NCI-H526 treated with DMSO at 0.1 percent for 48 hours (cell line): ENCODE data around the gene FA2H.
"Not testable (repeated sequence)": the region's sequence is repeated elsewhere in the genome, so short reads cannot be mapped to it uniquely, and the experiment has no call there.

Experiments
- DNase-seq: peaks from one replicate; lab custom pipeline; 2025; lab: John Stamatoyannopoulos, UW

FA2H gene

DNA sequence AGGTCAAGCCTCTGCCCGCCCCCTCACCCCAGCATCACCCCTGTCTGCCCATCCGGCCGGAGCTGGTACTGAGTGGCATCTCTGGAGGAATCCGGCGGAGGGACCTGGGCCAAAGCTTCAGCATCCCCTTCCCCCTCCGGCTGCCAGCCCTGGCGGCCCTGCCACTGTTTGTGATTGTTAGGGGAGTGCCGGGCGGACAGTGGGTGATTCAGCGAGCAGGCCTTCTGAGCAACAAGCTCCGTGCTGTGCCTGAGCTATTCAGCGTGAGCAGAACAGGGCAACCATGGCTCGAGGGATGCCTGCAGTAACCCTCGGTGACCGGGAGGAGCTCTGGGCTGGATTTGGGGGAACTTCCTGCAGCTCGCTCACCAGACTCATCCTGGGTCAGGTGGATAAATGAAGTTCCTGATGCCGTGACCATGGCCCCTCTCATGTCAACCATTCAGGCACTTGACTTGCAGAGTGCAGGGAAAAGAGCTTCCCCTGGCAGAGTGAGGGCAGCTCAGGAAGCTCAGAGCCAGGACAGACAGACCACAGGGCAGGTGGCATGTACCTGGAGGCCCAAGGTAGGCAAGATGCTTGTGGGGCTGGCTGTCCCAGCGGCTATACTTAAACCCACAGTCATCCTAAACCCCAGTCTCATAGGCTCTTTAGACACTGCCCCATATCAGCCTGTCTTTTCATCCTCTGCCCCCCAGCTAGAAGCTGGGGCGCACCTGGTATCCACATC, 49.6 kb downstream of the FA2H start:
- no peak for DNase-seq

- no peak for DNase-seq
Measured at GRCh38 chr16:74723256-74723655, 51.4 kb downstream of the FA2H start.

- not testable (repeated sequence) for DNase-seq
Measured at GRCh38 chr16:74722156-74722555, 52.5 kb downstream of the FA2H start.

GRCh38 chr16:74721716-74722115, 52.9 kb downstream of the FA2H start:
- DNase-seq: no peak

GRCh38 chr16:74720579-74720978, 54.0 kb downstream of the FA2H start:
- DNase-seq: no peak

DNA sequence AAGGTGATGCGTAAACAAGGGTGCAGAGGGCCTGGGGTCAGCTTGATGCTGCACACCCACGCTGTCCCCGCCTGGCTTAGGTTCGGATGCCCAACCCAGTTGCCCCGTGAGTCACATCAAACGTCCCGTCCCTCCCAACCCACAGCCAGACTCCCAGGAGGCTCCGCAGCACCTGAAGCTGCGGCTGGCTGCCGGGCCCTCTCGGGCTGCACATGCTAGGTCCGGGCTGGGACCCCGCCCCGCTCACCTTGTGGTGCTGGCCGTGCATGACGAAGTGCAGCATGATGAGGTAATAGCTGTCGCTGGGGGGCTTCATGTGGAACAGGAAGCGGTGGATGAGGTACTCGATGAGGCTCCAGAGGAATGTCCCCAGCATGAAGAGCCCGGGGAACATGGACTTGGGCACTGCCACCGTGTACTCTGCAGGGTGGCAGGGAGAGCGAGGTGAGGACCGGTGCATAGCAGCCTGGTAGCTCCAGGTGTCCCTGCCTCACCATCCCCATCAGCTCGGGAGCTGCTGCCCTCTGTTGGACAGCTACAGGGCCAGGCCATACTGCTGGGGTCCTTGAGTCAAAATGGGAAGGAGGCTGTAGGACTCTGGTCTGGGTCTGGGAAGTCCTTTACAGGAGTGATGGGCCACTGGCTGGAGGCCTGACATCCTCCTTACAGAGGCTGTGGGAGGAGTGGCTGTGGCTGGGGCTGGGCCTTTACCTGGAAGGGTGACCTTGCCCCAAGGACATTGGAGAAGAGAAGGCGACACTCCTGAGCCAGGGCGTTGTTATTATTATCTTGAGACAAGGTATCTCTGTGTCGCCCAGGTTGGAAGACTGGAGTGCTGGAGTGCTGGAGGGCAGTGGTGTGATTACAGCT, 55.6 kb downstream of the FA2H start:
- no peak for DNase-seq

- no peak for DNase-seq
Measured at GRCh38 chr16:74718140-74718539, 56.5 kb downstream of the FA2H start.

DNA sequence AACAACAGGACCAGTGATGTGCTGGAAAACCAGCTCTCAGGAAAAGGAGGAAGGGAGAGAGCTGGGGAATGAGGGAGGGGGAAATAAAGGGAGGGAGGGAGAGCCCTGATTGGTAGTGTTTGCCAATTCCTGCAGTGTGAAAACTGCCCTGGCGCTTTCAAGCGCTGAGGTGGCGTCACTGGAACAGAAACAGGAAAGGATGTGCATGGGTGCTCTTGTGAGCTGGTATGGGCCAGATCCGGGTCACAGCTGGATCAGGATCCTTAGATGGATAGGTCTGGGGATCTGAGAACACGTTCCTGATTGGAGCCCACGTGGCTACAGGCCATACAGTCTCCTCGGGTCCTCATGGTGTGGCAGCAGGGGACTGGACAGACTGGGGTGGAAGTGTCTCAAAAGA, 57.3 kb downstream of the FA2H start:
- DNase-seq: no peak

DNA sequence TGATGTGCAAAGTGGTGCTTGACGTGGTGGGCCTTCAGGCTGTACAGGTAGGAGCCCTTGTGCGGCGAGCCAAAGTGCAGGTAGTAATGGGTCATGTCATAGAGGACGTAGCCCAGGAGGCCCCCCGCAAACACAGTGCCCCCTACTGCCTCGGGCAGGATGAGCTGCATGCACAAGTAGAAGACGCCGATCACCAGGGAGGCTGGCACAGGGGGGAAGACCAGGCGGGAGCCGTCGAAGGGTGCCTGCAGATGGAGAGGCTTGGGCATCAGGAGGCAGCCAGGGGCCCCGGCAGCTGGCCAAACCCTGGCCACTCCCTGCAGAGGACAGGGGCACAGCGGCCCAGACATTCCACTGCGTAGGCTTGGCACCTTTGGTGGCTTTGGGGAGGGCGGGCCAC, 58.3 kb downstream of the FA2H start:
- DNase-seq: no peak

DNA sequence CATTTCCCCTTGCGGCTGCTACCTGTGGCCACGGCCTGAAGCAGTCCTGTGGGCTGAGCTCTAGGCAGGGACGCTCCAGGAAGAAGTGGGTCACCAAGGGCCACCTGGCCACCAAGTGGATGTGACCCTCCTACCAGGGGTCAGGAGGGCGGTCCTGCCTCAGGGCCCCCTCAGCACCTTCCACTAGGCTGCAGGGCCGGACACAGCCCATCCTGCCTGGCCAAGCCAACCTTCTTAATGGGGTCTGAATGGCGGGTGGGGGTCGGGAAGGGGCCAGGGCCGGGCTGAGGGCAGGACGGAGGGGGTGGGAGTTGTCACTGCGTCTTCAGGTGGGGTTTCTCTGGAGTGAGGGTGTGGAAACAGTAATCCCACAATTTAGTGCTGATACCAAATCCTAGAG, 60.7 kb downstream of the FA2H start:
- DNase-seq: no peak

GRCh38 chr16:74713325-74713724, 61.3 kb downstream of the FA2H start:
- DNase-seq: no peak

- DNase-seq: no peak
Measured at GRCh38 chr16:74711938-74712337, 62.7 kb downstream of the FA2H start.

- no peak for DNase-seq
Measured at GRCh38 chr16:74710401-74710800, 64.2 kb downstream of the FA2H start.

- peak; percentile 23 for DNase-seq
Measured at GRCh38 chr16:74709441-74709877, 65.2 kb downstream of the FA2H start.

GRCh38 chr16:74700438-74701225, 74.0 kb downstream of the FA2H start, which contains the start of gene MLKL:
MLKL (minus strand) TSS chr16:74700862; CDS start chr16:74695757, 5,105 bp downstream.
- DNase-seq: peak; percentile 12

GRCh38 chr16:74700116-74700437, 74.5 kb downstream of the FA2H start:
- no peak for DNase-seq

DNA sequence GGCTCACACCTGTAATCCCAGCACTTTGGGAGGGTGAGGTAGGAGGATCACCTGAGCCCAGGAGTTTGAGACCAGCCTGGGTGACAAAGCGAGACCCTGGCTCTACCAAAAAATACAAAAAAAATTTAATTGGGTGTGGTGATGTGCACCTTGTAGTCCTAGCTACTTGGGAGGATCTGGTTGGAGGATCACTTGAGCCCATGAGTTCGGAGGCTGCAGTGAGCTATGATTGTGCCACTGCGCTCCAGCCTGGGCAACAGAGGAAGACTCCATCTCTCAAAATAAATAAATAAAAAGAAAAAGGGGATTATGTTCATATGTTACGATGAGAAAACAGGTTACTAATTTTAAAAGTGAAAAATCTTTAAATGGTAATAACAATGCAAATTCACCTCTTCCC, 75.0 kb downstream of the FA2H start:
- no peak for DNase-seq

DNA sequence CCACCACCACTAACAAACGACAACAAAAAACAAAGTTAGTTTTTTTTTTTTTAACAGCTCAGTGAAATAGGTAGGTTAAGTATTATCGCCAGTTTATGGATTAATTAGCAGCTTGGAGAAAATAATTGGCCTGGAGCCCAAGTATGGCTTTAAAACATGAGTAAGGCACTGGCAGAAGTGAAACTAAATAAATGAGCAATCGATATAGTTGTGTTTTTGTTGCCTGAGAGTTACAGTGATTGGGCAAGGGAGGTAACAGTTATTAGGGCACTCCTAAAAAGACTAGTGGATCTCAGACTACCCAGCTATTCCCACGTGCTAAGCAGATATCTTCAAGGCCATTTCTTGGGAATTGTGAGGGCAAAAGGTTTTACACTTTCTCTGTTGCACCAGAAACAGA, 76.4 kb downstream of the FA2H start:
- no peak for DNase-seq

DNA sequence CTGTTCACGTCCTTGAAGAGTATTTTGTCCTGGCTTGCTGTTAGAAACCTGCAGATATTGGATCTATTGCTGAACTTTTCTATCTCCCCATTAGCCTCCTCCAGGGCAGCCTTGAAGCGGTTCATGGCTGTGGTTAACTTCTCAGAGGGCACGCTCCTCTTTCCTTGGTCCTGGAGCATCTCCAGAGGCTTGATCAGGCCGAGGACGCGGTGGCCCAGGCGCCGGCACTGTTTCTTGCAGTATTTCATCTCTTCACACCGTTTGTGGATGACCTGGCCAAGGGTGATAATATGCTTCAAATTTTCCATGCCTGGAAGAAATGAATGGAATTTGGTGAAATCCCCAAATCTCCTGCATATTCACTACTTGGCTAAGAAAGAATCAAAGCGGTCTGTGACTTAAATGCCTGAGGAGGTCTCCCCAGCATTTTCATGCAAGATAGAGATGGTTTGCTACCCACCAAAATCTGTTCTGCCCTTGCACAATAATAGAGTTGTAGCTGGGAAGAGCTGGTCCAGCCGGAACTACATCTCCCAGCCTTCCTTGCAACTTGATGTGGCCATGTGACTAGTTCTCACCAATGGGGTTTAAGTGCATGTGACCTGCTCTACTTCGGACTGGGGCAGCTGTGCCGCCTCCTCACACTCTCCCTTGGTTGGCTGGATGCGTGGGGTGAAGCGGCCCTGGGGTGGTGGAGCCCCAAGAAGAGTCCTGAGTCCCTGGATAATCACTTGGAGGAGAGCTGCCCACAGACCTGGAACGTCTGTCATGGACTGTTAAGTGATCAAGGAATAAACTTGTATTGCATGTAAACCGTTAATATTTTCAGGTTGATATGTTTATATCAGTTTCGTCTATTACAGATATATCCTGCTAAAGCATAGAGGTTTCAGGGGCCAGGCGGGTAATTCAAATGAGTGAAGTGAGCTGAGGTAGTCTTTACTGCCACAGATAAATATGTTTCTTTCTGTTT, 78.9 kb downstream of the FA2H start:
- DNase-seq: peak; percentile 47

GRCh38 chr16:74691093-74691855, 83.3 kb downstream of the FA2H start:
- no peak for DNase-seq

- no peak for DNase-seq
Measured at GRCh38 chr16:74682556-74682955, 92.1 kb downstream of the FA2H start.
